Measurements from ENCODE around the gene ACSF2. TPM values are rescaled to one million over a fixed set of nuclear protein-coding genes. Genes with fewer than 3 reads are reported as not detected.
A peak's percentile ranks its signal among the peaks of the same experiment; 100 is the strongest.

ACSF2 gene
- total and polyA plus RNA-seq, 2 of the 13 experiments (the other 11 are each of a cell fraction or from before 2014, with no cell fraction given), result 87.3 to 109 TPM

DNA sequence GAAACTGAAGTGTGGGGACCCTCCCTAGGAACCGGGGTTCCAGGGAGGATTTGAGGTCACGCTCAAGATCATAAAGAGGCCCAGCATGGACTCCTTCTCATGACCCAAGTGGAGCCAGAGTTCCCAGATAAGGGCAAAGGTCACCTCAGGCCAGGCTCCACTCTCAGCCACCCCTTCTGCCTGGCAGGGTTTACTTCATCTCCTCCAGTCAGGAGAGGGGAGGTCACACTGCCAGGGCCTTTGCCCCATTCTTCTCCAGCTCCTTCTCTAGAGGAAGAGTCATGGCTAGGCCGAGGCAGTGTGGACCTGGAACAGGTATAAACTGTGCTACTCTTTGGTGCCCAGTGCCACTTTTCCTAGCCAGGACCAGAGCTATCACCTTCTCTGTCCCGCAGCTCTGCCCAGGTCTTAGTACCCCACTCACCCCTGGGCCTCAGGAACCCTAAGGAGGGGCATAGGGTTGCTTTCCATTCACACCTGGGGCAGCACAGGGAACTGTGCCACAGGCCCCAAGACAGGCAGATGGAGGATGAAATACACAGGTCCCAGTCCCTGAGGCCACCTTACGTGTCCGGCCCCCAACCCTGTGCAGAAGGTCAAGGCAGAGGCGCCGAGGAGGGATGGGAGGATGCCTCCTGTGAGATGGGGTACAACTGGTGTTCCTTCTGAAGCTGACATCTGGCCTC lies 879 bp upstream of the ACSF2 start (continued):
- TF ChIP-seq, protein P1, sequence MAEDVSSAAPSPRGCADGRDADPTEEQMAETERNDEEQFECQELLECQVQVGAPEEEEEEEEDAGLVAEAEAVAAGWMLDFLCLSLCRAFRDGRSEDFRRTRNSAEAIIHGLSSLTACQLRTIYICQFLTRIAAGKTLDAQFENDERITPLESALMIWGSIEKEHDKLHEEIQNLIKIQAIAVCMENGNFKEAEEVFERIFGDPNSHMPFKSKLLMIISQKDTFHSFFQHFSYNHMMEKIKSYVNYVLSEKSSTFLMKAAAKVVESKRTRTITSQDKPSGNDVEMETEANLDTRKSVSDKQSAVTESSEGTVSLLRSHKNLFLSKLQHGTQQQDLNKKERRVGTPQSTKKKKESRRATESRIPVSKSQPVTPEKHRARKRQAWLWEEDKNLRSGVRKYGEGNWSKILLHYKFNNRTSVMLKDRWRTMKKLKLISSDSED (CRISPR knock-in tag; IDR thresholded peaks at IDR 0.05), result no peak
- TF ChIP-seq ZSCAN31 (CRISPR knock-in tag; IDR thresholded peaks at IDR 0.05; ENCODE audit: low read depth) (no peak), ZNF224 (CRISPR knock-in tag; IDR thresholded peaks at IDR 0.05) (0 out of 2 replicates have a peak, but pooled peaks have one; percentile 12), SRY (CRISPR knock-in tag; IDR thresholded peaks at IDR 0.05) (no peak), ZNF350 (CRISPR knock-in tag; IDR thresholded peaks at IDR 0.05; ENCODE audit: borderline replicate concordance, low read depth) (peak; percentile 24; the same call in 1 of the 2 replicates), BCLAF1 (IDR thresholded peaks at IDR 0.05) (no peak), ZNF274 (CRISPR knock-in tag; IDR thresholded peaks at IDR 0.05) (no peak), KLF12 (CRISPR knock-in tag; IDR thresholded peaks at IDR 0.05; ENCODE audit: borderline replicate concordance) (no peak), MIER2 (CRISPR knock-in tag; IDR thresholded peaks at IDR 0.05) (no peak), NCOA5 (CRISPR knock-in tag; IDR thresholded peaks at IDR 0.05) (0 out of 2 replicates have a peak, but pooled peaks have one; percentile 50), GMEB1 (CRISPR knock-in tag; IDR thresholded peaks at IDR 0.05; ENCODE audit: borderline replicate concordance) (no peak), ZNF770 (CRISPR knock-in tag; IDR thresholded peaks at IDR 0.05) (no peak), TAF1 (CRISPR knock-in tag; IDR thresholded peaks at IDR 0.05) (0 out of 2 replicates have a peak, but pooled peaks have one; percentile 2), HDAC1 (CRISPR knock-in tag; IDR thresholded peaks at IDR 0.05) (no peak; the same call in 1 of the 2 replicates), ZBTB7B (CRISPR knock-in tag; IDR thresholded peaks at IDR 0.05) (no peak), ZNF264 (CRISPR knock-in tag; IDR thresholded peaks at IDR 0.05) (0 out of 2 replicates have a peak, but pooled peaks have one; percentile 31), ZNF101 (CRISPR knock-in tag; IDR thresholded peaks at IDR 0.05; ENCODE audit: borderline replicate concordance, low read depth) (no peak), NR2F6 (IDR thresholded peaks at IDR 0.05) (peak; percentile 57), NR2F6 (CRISPR knock-in tag; IDR thresholded peaks at IDR 0.05) (no peak), RCOR2 (CRISPR knock-in tag; IDR thresholded peaks at IDR 0.05) (0 out of 2 replicates have a peak, but pooled peaks have one; percentile 22), CENPT (CRISPR knock-in tag; IDR thresholded peaks at IDR 0.05; ENCODE audit: low read depth) (no peak)
- TF ChIP-seq, protein P2, sequence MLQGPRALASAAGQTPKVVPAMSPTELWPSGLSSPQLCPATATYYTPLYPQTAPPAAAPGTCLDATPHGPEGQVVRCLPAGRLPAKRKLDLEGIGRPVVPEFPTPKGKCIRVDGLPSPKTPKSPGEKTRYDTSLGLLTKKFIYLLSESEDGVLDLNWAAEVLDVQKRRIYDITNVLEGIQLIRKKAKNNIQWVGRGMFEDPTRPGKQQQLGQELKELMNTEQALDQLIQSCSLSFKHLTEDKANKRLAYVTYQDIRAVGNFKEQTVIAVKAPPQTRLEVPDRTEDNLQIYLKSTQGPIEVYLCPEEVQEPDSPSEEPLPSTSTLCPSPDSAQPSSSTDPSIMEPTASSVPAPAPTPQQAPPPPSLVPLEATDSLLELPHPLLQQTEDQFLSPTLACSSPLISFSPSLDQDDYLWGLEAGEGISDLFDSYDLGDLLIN (CRISPR knock-in tag; IDR thresholded peaks at IDR 0.05; ENCODE audit: borderline replicate concordance), result 0 out of 2 replicates have a peak, but pooled peaks have one; percentile 75

Measured in HepG2 (cell line).